ENCODE results near the gene B4GALNT2.
A peak's percentile ranks its signal among the peaks of the same experiment; 100 is the strongest.

Gene B4GALNT2

DNA sequence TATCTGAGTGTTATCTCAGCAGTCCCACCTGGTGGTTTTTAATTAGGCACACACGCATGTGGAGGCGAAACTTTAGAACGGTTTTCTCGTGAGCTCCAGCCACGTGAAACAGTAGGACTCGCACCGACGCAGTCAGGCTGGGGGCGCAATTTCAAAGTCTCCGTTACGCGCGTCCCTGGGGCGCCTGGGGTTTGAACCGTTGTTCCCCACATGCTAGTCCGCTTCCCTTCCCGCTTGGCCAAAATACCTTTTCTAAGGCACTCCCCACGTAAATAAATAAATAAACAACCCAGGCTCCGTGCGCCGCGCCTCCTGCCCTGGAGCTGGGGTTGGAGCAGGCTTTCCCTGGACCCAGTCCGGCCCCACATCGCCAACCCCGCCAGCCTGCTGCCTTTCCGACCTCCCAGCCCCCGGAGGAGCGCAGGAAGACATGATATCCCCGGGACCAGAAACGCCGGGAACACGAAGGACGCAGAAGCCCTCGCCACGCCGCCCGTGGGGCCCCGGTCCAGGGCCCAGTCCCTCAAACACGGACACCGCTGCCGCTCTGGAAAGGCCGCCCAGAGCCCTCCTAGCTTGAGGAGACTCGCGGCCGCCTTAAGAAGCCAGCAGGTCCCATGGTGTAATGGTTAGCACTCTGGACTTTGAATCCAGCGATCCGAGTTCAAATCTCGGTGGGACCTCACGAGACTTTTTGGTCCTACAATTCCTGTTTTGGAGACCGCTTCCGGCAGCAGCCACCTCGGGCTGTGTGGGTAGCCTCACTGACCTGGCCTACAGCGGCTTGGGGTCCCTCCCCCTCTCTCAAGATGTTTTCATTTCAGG, 59.6 kb downstream of the B4GALNT2 start:
- DNase-seq = peak; percentile 95 to 97
- intact Hi-C loops (cut with DNase I; ENCODE audit: low total_unique reads) = no loop called here
- TF ChIP-seq, protein P1, sequence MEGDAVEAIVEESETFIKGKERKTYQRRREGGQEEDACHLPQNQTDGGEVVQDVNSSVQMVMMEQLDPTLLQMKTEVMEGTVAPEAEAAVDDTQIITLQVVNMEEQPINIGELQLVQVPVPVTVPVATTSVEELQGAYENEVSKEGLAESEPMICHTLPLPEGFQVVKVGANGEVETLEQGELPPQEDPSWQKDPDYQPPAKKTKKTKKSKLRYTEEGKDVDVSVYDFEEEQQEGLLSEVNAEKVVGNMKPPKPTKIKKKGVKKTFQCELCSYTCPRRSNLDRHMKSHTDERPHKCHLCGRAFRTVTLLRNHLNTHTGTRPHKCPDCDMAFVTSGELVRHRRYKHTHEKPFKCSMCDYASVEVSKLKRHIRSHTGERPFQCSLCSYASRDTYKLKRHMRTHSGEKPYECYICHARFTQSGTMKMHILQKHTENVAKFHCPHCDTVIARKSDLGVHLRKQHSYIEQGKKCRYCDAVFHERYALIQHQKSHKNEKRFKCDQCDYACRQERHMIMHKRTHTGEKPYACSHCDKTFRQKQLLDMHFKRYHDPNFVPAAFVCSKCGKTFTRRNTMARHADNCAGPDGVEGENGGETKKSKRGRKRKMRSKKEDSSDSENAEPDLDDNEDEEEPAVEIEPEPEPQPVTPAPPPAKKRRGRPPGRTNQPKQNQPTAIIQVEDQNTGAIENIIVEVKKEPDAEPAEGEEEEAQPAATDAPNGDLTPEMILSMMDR (IDR thresholded peaks at IDR 0.05) = peak in 1 of 2 experiments; percentile 20

DNA sequence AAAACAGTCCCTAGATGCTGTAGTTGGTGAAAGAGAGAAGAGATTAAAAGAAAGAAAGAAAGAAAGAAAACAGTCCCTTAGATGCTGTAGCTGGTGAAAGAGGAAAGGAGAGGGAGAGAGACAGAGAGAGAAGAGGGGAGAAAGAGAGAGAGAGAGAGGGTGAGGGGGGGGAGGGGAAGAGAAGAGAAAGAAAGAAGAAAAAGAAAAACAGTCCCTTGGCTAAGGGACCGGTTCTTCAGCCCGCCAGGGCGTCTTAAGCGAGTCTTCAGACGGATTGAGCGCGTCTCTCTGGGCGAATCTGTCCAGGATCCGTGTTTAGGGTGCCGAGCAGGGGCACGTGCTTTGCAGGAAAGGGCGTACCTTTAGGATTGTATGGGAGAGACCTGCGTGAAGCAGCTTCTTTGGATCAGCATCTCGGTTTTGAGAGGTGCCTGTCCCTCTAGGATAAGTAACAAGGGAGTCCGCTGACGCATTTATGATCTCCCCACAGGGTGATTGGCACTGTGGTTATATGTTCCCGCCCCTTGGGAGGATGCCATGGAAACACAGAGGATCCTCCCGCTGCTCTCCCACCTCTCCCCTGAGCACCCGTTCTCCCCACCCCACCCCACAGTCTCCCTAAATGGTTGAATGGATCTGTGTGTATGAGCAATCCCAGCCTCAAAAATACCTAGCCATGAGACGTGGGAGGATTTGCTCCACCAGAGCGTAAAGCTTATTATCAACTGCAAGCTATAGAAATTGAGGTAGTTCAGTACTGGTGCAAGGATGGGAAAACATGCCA, 61.1 kb downstream of the B4GALNT2 start:
- TF ChIP-seq, protein P1 (IDR thresholded peaks at IDR 0.05) = no peak
- intact Hi-C loops (cut with DNase I; ENCODE audit: low total_unique reads) = no loop called here
- H3K27ac ChIP-seq = peak overlapping the region; percentile 96 to 98
- no peaks in the 10 kb centered on the region for H3K27me3 ChIP-seq
- peak overlapping the region; percentile 74 to 99 for H3K4me3 ChIP-seq
- no peaks in the 10 kb centered on the region for H3K9me3 ChIP-seq
- peaks cover 0 to 15% (median 7%) of the 10 kb centered on the region in 4 donors for H3K4me1 ChIP-seq
- H3K36me3 ChIP-seq = no peaks in the 10 kb centered on the region
- DNase-seq = peak; percentile 62 to 77

More for the DNA sequence above, 59.6 kb downstream of the B4GALNT2 start:
- Histone ChIP-seq H3K36me3 (no peaks in the 10 kb centered on the region), H3K9me3 (no peaks in the 10 kb centered on the region), H3K4me1 (peaks cover 0 to 15% (median 7%) of the 10 kb centered on the region in 4 donors), H3K27me3 (no peaks in the 10 kb centered on the region), H3K4me3 (peak overlapping the region; percentile 74 to 99), H3K27ac (peak overlapping the region; percentile 96 to 98)

DNA sequence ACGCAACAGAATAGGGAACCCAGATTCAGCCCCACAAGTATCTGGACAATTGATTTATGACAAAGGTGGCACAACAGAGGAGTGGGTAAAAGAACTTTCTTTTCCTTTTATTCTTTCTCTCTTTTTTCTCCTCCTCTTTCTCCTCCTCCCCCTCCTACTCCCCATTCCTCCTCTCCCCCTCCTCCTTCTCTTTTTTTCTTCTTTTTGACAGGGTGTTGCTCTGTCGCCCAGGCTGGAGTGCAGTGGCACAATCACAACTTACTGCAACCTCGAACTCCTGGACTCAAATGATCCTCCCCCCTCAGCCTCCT, 61.7 kb downstream of the B4GALNT2 start:
- Histone ChIP-seq H3K27me3 (no peaks in the 10 kb centered on the region), H3K4me3 (no peak overlapping the region), H3K9me3 (no peaks in the 10 kb centered on the region), H3K36me3 (no peaks in the 10 kb centered on the region), H3K27ac (peak overlapping the region; percentile 96 to 98), H3K4me1 (peaks cover 0 to 15% (median 7%) of the 10 kb centered on the region in 4 donors)
- TF ChIP-seq, protein P1 (IDR thresholded peaks at IDR 0.05) = no peak
- no peak for DNase-seq
- intact Hi-C loops (cut with DNase I; ENCODE audit: low total_unique reads) = no loop called here

GRCh38 chr17:49195751-49196150, 63.2 kb downstream of the B4GALNT2 start:
- DNase-seq = no peak
- TF ChIP-seq, protein P1 (IDR thresholded peaks at IDR 0.05) = no peak
- Histone ChIP-seq H3K36me3 (no peaks in the 10 kb centered on the region), H3K9me3 (no peaks in the 10 kb centered on the region), H3K4me3 (no peak overlapping the region), H3K27ac (no peak overlapping the region), H3K27me3 (no peaks in the 10 kb centered on the region), H3K4me1 (peaks cover 0 to 15% (median 7%) of the 10 kb centered on the region in 4 donors)
- intact Hi-C loops (cut with DNase I; ENCODE audit: low total_unique reads) = no loop called here

- TF ChIP-seq, protein P1 (IDR thresholded peaks at IDR 0.05) = no peak
- intact Hi-C loops (cut with DNase I; ENCODE audit: low total_unique reads) = no loop called here
- no peak for DNase-seq
- H3K27ac ChIP-seq = no peak overlapping the region
- no peaks in the 10 kb centered on the region for H3K36me3 ChIP-seq
- H3K4me1 ChIP-seq = peaks cover 0 to 12% (median 6%) of the 10 kb centered on the region in 4 donors
- H3K27me3 ChIP-seq = no peaks in the 10 kb centered on the region
- no peaks in the 10 kb centered on the region for H3K9me3 ChIP-seq
- no peak overlapping the region for H3K4me3 ChIP-seq
Observed at GRCh38 chr17:49196520-49196919, 64.0 kb downstream of the B4GALNT2 start.

Data from tibial artery (tissue), 4 donors.